ENCODE measurements around the gene TMTC2.

- TF ChIP-seq EZH2 (IDR thresholded peaks at IDR 0.05; ENCODE audit: insufficient read depth, poor library complexity, severe bottlenecking) (no peak), EZH2phosphoT487 (IDR thresholded peaks at IDR 0.05; ENCODE audit: insufficient read depth, low read depth) (no peak)
Observed at GRCh38 chr12:82725741-82726140, 39.0 kb downstream of the TMTC2 start.

Measured in GM23248 (cell line).